Body of pancreas (tissue), 4 donors: ENCODE measurements around the gene PLPP2.
A peak's percentile ranks its signal among the peaks of the same experiment; 100 is the strongest.

ENCODE experiments used
- POLR2A ChIP-seq, 3 donors: fragments of 450-650 bp; IDR thresholded peaks; one replicate each; pipeline ENCODE4 v1.6.1; 2016; ENCODE audit warnings: antibody characterized with exemption in 3 of 3, mild to moderate bottlenecking in 2 of 3
- TF ChIP-seq, protein P1 (sequence below), 7 experiments: fragments of 450-650 bp in 4 of 7; fragments of 200-600 bp in 3 of 7; sonication (generic) in 3 of 7; IDR thresholded peaks; one replicate each; pipeline ENCODE4 v1.5.1; 2016 to 2019; ENCODE audit warnings: antibody characterized with exemption in 7 of 7

DNA sequence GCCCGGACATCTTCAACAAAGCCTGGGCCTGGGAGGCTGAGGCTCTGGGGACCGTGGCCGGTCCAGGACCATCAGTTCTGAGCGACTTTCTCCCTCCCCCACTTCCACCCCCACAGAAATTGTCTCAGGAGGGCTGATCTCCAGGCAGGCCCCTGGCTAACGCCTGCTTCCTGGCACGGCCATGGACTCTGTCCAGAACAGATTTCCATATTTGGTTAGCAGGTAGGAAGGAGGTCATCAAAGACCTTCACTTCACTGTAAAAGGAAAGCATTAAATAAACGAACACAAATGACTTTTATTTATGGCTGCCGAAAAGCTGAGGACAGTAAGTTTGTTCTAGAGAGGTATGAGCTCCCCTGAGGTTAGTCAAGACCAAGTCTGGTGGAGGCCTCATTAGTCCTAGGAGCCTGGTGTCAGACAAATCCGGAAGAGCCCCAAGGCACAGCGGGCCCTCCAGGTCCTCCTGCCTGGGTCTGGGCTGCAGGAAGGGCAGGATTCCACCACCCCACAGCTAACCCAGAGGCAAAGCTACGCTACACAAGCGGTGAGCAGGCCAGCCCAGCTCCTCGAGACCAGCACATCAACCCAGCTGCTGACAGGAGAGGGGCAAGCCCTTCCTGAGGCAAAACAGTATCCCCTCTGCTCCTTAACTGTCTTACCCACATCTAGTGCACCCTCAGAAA, 4.6 kb upstream of the PLPP2 start:
- TF ChIP-seq, protein P1, sequence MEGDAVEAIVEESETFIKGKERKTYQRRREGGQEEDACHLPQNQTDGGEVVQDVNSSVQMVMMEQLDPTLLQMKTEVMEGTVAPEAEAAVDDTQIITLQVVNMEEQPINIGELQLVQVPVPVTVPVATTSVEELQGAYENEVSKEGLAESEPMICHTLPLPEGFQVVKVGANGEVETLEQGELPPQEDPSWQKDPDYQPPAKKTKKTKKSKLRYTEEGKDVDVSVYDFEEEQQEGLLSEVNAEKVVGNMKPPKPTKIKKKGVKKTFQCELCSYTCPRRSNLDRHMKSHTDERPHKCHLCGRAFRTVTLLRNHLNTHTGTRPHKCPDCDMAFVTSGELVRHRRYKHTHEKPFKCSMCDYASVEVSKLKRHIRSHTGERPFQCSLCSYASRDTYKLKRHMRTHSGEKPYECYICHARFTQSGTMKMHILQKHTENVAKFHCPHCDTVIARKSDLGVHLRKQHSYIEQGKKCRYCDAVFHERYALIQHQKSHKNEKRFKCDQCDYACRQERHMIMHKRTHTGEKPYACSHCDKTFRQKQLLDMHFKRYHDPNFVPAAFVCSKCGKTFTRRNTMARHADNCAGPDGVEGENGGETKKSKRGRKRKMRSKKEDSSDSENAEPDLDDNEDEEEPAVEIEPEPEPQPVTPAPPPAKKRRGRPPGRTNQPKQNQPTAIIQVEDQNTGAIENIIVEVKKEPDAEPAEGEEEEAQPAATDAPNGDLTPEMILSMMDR (IDR thresholded peaks at IDR 0.05) = no peak
- peak in 1 of 3 donors; percentile 9 for TF ChIP-seq POLR2A (IDR thresholded peaks at IDR 0.05)
